Aorta (tissue), 5 donors: ENCODE data around the gene CUL5. TPM values are rescaled to one million over a fixed set of nuclear protein-coding genes. Genes with fewer than 3 reads are reported as not detected.

Experiments used
- ATAC-seq: fragments of 200-7000 bp; cut with Tn5 transposase; one replicate; pipeline ENCODE4 v1.9.1; 2022; ENCODE audit warnings: moderate library complexity; ENCODE audit not compliant: low FRiP score
- DNase-seq, 2 donors: peaks; one replicate each; pipeline ENCODE4 v3.0.0-alpha.2; 2020
- H3K27ac ChIP-seq, 2 donors: one replicate each; pipeline ENCODE4 v1.5.1; 2013; ENCODE audit warnings: low read length in 2 of 2, mild to moderate bottlenecking in 2 of 2, moderate library complexity in 2 of 2, control low read depth in 1 of 2, inconsistent platforms in 1 of 2, low read depth in 1 of 2
- H3K27me3 ChIP-seq, 2 donors: one replicate each; pipeline ENCODE4 v1.6.1; 2013; ENCODE audit warnings: control low read depth in 1 of 2, low read length in 1 of 2, mild to moderate bottlenecking in 1 of 2, moderate library complexity in 1 of 2; ENCODE audit not compliant: insufficient read depth in 2 of 2, control insufficient read depth in 1 of 2
- H3K36me3 ChIP-seq, 2 donors: one replicate each; pipeline ENCODE4 v1.6.1; 2013; ENCODE audit warnings: control low read depth in 1 of 2, low read length in 1 of 2, mild to moderate bottlenecking in 1 of 2; ENCODE audit not compliant: insufficient read depth in 2 of 2, control insufficient read depth in 1 of 2
- H3K4me1 ChIP-seq, 2 donors: one replicate each; pipeline ENCODE4 v1.6.1; 2013; ENCODE audit warnings: low read length in 2 of 2, control low read depth in 1 of 2, mild to moderate bottlenecking in 1 of 2, moderate library complexity in 1 of 2; ENCODE audit not compliant: insufficient read depth in 2 of 2, control insufficient read depth in 1 of 2
- H3K4me3 ChIP-seq, 2 donors: one replicate each; pipeline ENCODE4 v1.5.1; 2013; ENCODE audit warnings: low read length in 2 of 2, control low read depth in 1 of 2, mild to moderate bottlenecking in 1 of 2
- H3K9me3 ChIP-seq: one replicate; pipeline ENCODE4 v1.6.1; 2013; ENCODE audit warnings: mild to moderate bottlenecking, low read length; ENCODE audit not compliant: control insufficient read depth
- WGBS, 2 donors: extraction: QIAGEN DNeasy Blood & Tissue Kit; methylation state at CpG; one replicate each; pipeline ENCODE4 v1.1.7; 2013; 5-methylcytosine and 5-hydroxymethylcytosine counted together
- intact Hi-C, 2 donors: fragments of 100-400 bp; cut with DNase I; formaldehyde crosslinking; loops; one replicate each; pipeline versions ENCODE4 v1.14.2 to v1.15.0; 2022
- polyA plus RNA-seq, 2 donors: library from polyadenylated mRNA; stranded (reverse); fragments of 200-250 nt; gene quantifications; one replicate each; pipeline ENCODE4 v1.2.3, GENCODE V29; 2013
- total RNA-seq, 2 donors: library from RNA; stranded (reverse); fragmentation: NEBNext Ultra II Directional; extraction: Animal tissue kit (Norgen Biotek cat#: 25700); gene quantifications; one replicate each; pipeline ENCODE4 v1.2.1, GENCODE V29; 2021
- donor health status: healthy with polysubstance abuse.
- donor health status: Bipolar disorder and iron deficiency.
- donor health status: DM: no; HTN: no; CAD: no.
- donor health status: DM: no; HTN: no; CAD: no.
- donor health status: DM: yes; HTN: yes; CAD: no.

The CUL5 gene
- total and polyA plus RNA-seq, 4 donors, result 8.5 to 34.3 (median 21.8) TPM

DNA sequence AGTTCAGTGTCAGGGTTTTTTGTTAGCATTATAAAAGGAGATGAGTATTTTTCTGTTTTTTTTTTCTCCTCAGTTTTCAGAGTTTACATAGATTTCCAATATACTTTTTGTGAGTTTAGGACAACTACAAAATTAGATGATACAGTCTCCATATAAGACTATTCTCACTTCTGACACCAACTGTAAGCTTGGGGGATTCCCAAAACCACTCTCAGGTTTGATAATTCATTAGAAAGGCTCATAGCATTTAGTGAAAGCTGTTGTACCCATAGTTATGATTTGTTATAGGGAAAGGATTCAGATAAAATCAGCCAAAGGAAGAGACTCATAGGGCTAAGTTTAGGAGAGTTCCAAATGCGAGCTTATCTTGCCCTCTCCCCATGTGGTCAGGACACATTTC is 24.1 kb downstream of the CUL5 start:
- Histone ChIP-seq H3K4me3 (no peak overlapping the region), H3K36me3 (peaks cover 3 to 6% of the 10 kb centered on the region in 2 donors), H3K4me1 (no peaks in the 10 kb centered on the region), H3K27ac (no peak overlapping the region), H3K9me3 (no peaks in the 10 kb centered on the region), H3K27me3 (no peaks in the 10 kb centered on the region)
- DNase-seq, result no peak
- 91 to 93% methylated on average over 1 of the region's 1 CpG for WGBS, 2 donors
- intact Hi-C loops, result no loop called here
- ATAC-seq, result no peak

GRCh38 chr11:108034034-108034433 is 25.3 kb downstream of the CUL5 start:
- intact Hi-C loops, result no loop called here
- H3K27ac ChIP-seq, result no peak overlapping the region
- ATAC-seq (no peak), DNase-seq (no peak)
- no peaks in the 10 kb centered on the region for H3K9me3 ChIP-seq
- peaks cover 3 to 6% of the 10 kb centered on the region in 2 donors for H3K36me3 ChIP-seq
- no peaks in the 10 kb centered on the region for H3K4me1 ChIP-seq
- no peak overlapping the region for H3K4me3 ChIP-seq
- 94 to 100% methylated on average over 1 of the region's 1 CpG for WGBS, 2 donors
- H3K27me3 ChIP-seq, result no peaks in the 10 kb centered on the region

DNA sequence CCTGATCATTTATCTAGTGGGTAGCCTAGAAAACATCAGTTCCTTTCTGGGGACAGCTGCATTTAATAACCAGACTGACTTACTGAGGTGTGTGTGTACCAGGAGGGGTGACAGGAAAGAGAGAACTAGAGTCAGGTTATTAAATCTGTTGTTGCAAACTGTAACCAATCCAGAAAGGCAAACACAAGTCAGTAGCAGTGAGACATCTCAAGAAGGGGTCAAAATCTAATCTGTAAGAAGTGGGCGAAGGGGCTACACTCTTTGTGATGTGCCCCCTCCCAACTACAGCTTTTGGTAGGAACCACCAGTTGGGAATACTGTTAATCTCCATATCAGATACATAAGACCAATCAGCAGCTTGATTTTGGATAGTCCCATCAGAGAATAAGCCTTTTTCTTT is 26.3 kb downstream of the CUL5 start:
- Histone ChIP-seq H3K4me1 (no peaks in the 10 kb centered on the region), H3K27me3 (no peaks in the 10 kb centered on the region), H3K36me3 (peaks cover 3 to 6% of the 10 kb centered on the region in 2 donors), H3K9me3 (no peaks in the 10 kb centered on the region), H3K4me3 (no peak overlapping the region), H3K27ac (no peak overlapping the region)
- intact Hi-C loops, result no loop called here
- 99 to 100% methylated on average over 1 of the region's 1 CpG for WGBS, 2 donors
- no peak for ATAC-seq
- no peak for DNase-seq

DNA sequence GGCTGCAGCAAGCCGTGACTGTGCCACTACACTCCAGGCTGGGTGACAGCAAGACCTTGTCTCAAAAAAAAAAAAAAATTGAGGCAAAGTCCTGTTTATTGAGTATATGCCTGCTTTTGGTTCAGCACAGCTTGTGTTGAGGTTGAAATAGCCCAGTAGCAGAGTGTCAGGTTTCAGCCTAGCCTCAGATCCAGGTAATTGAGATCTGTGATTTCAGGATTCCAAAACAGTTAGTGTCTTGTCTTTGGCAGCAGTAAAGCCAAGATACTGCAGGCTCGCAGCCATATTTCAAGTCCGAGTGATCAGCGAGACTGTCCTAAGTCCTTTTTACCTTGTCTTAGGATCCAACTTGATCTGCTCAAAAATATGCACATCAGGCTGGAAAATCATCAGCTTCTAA is 27.0 kb downstream of the CUL5 start:
- no peaks in the 10 kb centered on the region for H3K9me3 ChIP-seq
- ATAC-seq (no peak), DNase-seq (no peak)
- peaks cover 3 to 6% of the 10 kb centered on the region in 2 donors for H3K36me3 ChIP-seq
- H3K4me3 ChIP-seq, result no peak overlapping the region
- WGBS, 2 donors, result 84 to 88% methylated on average over 4 of the region's 4 CpGs
- H3K27me3 ChIP-seq, result no peaks in the 10 kb centered on the region
- H3K4me1 ChIP-seq, result no peaks in the 10 kb centered on the region
- no peak overlapping the region for H3K27ac ChIP-seq
- intact Hi-C loops, result no loop called here

DNA sequence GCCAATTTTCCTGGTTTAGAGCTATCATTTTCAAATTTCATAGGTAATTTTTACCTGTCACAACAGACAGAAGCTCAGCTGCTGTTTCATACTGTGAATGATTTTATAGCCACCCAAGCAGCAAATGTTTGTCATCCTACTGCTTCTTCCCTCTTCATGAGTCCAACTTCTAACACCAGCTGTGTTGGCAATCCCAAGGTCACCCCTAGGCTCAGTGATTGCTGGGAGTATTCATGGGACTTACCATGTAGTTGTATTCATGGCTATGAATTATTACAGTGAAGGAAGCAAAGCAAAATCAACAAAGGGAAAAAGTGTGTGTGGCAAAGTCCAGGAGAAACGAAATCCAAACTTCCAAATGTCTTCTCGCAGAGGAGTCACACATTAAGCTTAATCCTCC is 28.5 kb downstream of the CUL5 start:
- ATAC-seq (no peak), DNase-seq (no peak)
- no peaks in the 10 kb centered on the region for H3K4me1 ChIP-seq
- no peaks in the 10 kb centered on the region for H3K9me3 ChIP-seq
- intact Hi-C loops, result no loop called here
- H3K36me3 ChIP-seq, result peaks cover 3 to 6% of the 10 kb centered on the region in 2 donors
- 70 to 81% methylated on average over 2 of the region's 2 CpGs for WGBS, 2 donors
- H3K4me3 ChIP-seq, result no peak overlapping the region
- no peaks in the 10 kb centered on the region for H3K27me3 ChIP-seq
- H3K27ac ChIP-seq, result no peak overlapping the region

GRCh38 chr11:108037636-108038035 is 28.9 kb downstream of the CUL5 start:
- Histone ChIP-seq H3K27ac (no peak overlapping the region), H3K9me3 (no peaks in the 10 kb centered on the region), H3K4me3 (no peak overlapping the region), H3K4me1 (no peaks in the 10 kb centered on the region), H3K36me3 (peaks cover 3 to 6% of the 10 kb centered on the region in 2 donors), H3K27me3 (no peaks in the 10 kb centered on the region)
- intact Hi-C loops, result no loop called here
- DNase-seq (no peak), ATAC-seq (no peak)
- WGBS, 2 donors, result 70 to 71% methylated on average over 6 of the region's 6 CpGs

DNA sequence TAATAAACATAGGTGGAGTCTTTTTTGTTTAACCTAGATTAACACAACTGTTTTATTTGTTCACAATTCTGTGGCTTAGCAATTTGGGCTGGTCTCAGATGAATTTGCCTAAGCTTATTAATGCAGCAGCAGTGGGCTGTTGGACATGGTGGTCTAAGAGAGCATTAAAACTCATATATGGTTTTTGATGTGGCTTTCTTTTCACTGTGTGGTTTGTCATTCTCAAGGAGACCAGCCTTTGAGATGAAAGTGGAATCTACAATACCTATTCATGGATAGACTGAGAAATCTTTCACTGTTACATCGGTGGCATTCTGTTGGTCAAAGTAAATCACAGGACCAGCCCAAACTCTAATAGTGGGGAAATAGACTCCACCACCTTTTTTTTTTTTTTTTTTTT is 39.6 kb downstream of the CUL5 start:
- Histone ChIP-seq H3K4me3 (no peak overlapping the region), H3K27me3 (no peaks in the 10 kb centered on the region), H3K4me1 (no peaks in the 10 kb centered on the region), H3K27ac (no peak overlapping the region), H3K36me3 (peaks cover 0 to 2% of the 10 kb centered on the region in 2 donors), H3K9me3 (no peaks in the 10 kb centered on the region)
- DNase-seq, result no peak
- intact Hi-C loops, result no loop called here
- ATAC-seq, result no peak
- WGBS, 2 donors, result 98 to 100% methylated on average over 1 of the region's 1 CpG

DNA sequence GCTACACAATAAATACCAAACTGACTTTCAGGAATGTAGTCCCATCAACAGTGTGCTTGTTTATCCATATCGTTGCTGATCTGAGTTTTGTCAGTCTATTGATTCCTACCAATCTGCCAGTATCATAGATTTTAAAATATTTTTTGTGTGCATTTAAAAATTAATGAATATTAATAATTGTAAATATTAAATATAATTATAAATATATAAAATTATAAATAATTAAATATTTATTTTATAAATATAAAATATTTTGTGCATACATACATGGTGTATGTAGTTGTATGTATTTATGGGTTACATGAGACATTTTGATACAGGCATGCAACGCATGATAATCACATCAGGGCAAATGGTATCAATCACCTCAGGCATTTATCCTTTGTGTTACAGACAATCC is 53.6 kb downstream of the CUL5 start:
- Histone ChIP-seq H3K4me3 (no peak overlapping the region), H3K9me3 (no peaks in the 10 kb centered on the region), H3K4me1 (no peaks in the 10 kb centered on the region), H3K36me3 (no peaks in the 10 kb centered on the region), H3K27me3 (no peaks in the 10 kb centered on the region), H3K27ac (no peak overlapping the region)
- DNase-seq, result no peak
- WGBS, 2 donors, result 79 to 91% methylated on average over 2 of the region's 2 CpGs
- ATAC-seq, result no peak
- intact Hi-C loops, result no loop called here

DNA sequence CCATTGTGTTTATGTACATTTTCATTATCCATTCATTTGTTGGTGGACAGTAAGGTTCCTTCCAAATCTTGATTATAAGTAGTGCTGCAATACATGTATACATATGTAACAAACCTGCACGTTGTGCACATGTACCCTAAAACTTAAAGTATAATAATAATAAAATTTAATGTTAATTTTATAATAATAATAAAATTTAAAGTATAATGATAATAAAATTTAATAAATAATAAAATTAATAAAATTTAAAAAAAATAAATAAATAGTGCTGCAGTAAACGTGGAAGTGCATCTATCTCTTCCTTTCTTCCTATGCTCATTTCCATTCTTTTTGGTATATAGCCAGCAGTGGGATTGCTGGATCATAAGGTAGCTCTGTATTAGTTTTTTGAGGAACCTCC is 54.7 kb downstream of the CUL5 start:
- DNase-seq, result no peak
- ATAC-seq, result no peak
- intact Hi-C loops, result no loop called here
- Histone ChIP-seq H3K36me3 (no peaks in the 10 kb centered on the region), H3K4me1 (no peaks in the 10 kb centered on the region), H3K4me3 (no peak overlapping the region), H3K27ac (no peak overlapping the region), H3K9me3 (no peaks in the 10 kb centered on the region), H3K27me3 (no peaks in the 10 kb centered on the region)
- 97 to 99% methylated on average over 2 of the region's 2 CpGs for WGBS, 2 donors
